ENCODE data around the gene VWA8.

DNA sequence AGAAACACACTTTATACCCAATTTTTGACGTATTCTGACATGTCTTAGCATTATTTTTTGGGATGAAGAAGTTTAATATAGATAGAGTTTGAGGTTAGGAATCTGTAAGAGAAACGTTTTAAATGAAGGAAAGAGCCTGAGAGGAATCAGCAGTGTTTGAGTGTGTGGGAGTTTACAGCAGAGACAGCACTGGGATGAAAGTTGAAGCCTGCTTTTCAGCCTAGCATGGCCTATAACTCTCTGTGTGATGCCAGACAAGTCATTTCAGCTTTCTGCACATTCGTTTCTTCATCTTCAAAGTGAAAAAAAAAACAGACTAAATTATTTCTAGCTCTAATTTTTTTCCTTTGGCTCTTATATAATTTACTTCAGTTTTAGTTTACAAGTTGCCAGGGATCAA, 326.5 kb downstream of the VWA8 start:
- TF ChIP-seq, protein P1, sequence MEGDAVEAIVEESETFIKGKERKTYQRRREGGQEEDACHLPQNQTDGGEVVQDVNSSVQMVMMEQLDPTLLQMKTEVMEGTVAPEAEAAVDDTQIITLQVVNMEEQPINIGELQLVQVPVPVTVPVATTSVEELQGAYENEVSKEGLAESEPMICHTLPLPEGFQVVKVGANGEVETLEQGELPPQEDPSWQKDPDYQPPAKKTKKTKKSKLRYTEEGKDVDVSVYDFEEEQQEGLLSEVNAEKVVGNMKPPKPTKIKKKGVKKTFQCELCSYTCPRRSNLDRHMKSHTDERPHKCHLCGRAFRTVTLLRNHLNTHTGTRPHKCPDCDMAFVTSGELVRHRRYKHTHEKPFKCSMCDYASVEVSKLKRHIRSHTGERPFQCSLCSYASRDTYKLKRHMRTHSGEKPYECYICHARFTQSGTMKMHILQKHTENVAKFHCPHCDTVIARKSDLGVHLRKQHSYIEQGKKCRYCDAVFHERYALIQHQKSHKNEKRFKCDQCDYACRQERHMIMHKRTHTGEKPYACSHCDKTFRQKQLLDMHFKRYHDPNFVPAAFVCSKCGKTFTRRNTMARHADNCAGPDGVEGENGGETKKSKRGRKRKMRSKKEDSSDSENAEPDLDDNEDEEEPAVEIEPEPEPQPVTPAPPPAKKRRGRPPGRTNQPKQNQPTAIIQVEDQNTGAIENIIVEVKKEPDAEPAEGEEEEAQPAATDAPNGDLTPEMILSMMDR (conservative IDR thresholded peaks at IDR 0.05) = no peak
- TF ChIP-seq ZFX (IDR thresholded peaks at IDR 0.05) = no peak

All from C4-2B (cell line).